Measurements from ENCODE around the gene ULK4.

DNA sequence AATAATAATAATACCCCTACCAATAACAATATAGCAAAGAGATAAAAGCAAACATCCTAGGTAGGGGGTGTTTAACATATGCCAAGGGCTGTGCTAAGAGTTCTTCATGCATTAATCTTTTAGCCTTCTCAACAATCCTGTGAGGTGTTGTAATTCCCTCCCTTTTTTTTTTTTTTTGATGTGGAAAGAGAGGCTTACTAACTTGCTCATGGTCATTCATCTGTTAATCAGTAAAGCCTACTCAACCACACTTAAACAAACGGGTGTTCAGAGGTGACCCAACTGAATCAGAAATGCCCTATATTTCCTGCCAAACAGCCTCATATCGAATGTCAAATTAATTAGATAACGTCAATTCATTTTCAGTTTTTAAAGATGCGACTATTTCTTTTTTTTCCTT is 530.5 kb downstream of the ULK4 start:
- TF ChIP-seq, protein P1, sequence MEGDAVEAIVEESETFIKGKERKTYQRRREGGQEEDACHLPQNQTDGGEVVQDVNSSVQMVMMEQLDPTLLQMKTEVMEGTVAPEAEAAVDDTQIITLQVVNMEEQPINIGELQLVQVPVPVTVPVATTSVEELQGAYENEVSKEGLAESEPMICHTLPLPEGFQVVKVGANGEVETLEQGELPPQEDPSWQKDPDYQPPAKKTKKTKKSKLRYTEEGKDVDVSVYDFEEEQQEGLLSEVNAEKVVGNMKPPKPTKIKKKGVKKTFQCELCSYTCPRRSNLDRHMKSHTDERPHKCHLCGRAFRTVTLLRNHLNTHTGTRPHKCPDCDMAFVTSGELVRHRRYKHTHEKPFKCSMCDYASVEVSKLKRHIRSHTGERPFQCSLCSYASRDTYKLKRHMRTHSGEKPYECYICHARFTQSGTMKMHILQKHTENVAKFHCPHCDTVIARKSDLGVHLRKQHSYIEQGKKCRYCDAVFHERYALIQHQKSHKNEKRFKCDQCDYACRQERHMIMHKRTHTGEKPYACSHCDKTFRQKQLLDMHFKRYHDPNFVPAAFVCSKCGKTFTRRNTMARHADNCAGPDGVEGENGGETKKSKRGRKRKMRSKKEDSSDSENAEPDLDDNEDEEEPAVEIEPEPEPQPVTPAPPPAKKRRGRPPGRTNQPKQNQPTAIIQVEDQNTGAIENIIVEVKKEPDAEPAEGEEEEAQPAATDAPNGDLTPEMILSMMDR (IDR thresholded peaks at IDR 0.05; ENCODE audit: low read depth, low read length) = no peak
- no peak for TF ChIP-seq POLR2A (IDR thresholded peaks at IDR 0.05; ENCODE audit: extremely low read depth, insufficient read length)
- no peak for TF ChIP-seq MYC (IDR thresholded peaks at IDR 0.05; ENCODE audit: low read depth, low read length)

Data from NB4 (cell line).